ENCODE results near the gene KIF20B. TPM values are rescaled to one million over a fixed set of nuclear protein-coding genes. Genes with fewer than 3 reads are reported as not detected.

Gene KIF20B
- 14.1 and 34.5 TPM in 2 replicates for total RNA-seq (2021)
- Bru-seq, nascent RNA = percentile 88 among the genes with signal in this experiment
- percentile 80 among the genes with signal in this experiment for BruChase-seq, experiment 1, labeled RNA remaining after a 2-hour chase
- percentile 76 among the genes with signal in this experiment for BruChase-seq, experiment 2, labeled RNA remaining after a 6-hour chase
- long read RNA-seq, full-length matches to known transcripts = 10 of 18 reads
- long read RNA-seq, partial matches to known transcripts = 4 of 18 reads
- long read RNA-seq, other reads (novel, unspliced or antisense) = 4 of 18 reads

DNA sequence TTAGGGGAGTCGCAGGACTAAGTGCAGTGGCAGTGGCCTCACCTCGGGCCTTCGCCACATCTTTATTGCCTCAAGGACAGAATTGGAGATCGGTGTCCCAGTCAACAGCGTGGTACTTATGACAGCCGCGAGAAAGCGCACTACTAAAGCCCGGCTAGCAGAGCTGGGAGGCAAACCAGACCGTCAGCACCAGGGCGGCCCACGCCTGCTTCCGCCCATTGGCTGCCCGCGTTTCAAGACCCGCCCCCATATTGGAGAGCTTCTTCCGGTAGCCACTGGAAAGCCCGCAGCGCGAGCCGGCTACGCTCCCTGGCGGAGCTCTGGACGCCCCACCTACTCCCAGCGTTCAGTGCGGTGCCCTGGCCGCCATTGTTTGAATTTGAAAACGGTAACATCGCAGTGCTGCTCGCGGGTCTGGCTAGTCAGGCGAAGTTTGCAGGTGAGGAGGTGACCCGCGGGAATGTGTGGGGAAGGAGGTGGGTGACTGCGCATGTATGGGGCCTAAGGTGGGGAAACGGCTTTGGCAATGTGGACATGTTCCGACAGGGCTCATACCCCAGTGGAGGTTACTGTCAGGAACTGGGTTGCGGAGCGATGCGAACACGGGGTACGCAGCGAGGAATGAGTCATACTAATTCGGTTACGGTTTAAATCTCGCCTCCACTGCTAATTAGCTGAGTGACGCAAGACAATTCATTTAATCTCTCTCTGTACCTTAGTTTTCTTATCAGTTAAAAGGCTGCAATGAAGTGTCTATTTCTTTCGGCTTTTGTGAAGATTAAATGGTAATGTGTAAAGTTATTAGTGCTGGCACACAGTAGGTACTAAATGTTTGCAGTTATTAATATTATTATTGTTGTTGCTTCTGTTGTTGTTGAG lies at the start of gene KIF20B:
TSS of gene KIF20B (plus strand) at position 349 of the 879 bp plus-strand sequence. CDS start 3,705 bp downstream, outside the sequence.
- POLR2A ChIA-PET (ENCODE audit: unreplicated experiment) = interaction anchor here (0.5 to 0.8 kb wide), 9 partner anchors 25 to 1499 kb away, joined by 3 to 8 read pairs (median 4); no protein-coding TSS in a partner anchor
- H3K4me1 ChIP-seq (replicated peaks; ENCODE audit: insufficient read depth) = peaks cover 19% of the 10 kb centered on the region; the same call in 1 of the 2 replicates
- no peaks in the 10 kb centered on the region for H4K20me1 ChIP-seq (ENCODE audit: insufficient read depth)
- 0 out of 2 replicates have a peak, but pooled peaks cover 6% of the 10 kb centered on the region for H3K36me3 ChIP-seq (ENCODE audit: low read depth)
- H3K4me3 ChIP-seq = peak within 1 kb of the TSS; percentile 76
- no peaks in the 10 kb centered on the region for H3K9me2 ChIP-seq (ENCODE audit: insufficient read depth)
- H2AFZ ChIP-seq = peak within 1 kb of the TSS; percentile 90
- TF ChIP-seq EZH2 (IDR thresholded peaks at IDR 0.05; ENCODE audit: low read depth) (no peak), CTCF (conservative IDR thresholded peaks at IDR 0.05) (no peak; the same call in 1 of the 2 replicates)
- peak within 1 kb of the TSS; percentile 52 for H3K27ac ChIP-seq
- DNase-seq = peak; percentile 88 to 91
- peak within 1 kb of the TSS; percentile 93 for H3K4me2 ChIP-seq
- peaks cover 49% of the 10 kb centered on the region for H3K79me2 ChIP-seq (ENCODE audit: low read depth)
- intact Hi-C loops (cut with micrococcal nuclease; ENCODE audit: unreplicated experiment) = loop anchor here (1.0 to 5.0 kb wide), 4 partner anchors 57 to 289 kb away; partner anchors contain the start of gene IFIT5
- H3F3A ChIP-seq (ENCODE audit: insufficient read depth, low read depth) = no peaks in the 10 kb centered on the region
- CTCF ChIA-PET = interaction anchor here (0.6 to 1.0 kb wide), 2 partner anchors 58 to 1943 kb away, joined by 3 read pairs; no protein-coding TSS in a partner anchor
- BruUV-seq (replicated peaks) = no TSS peak
- no peaks in the 10 kb centered on the region for H3K9me3 ChIP-seq (ENCODE audit: insufficient read depth, low read depth)
- H3K27me3 ChIP-seq (ENCODE audit: insufficient read depth, low read depth) = no peaks in the 10 kb centered on the region

DNA sequence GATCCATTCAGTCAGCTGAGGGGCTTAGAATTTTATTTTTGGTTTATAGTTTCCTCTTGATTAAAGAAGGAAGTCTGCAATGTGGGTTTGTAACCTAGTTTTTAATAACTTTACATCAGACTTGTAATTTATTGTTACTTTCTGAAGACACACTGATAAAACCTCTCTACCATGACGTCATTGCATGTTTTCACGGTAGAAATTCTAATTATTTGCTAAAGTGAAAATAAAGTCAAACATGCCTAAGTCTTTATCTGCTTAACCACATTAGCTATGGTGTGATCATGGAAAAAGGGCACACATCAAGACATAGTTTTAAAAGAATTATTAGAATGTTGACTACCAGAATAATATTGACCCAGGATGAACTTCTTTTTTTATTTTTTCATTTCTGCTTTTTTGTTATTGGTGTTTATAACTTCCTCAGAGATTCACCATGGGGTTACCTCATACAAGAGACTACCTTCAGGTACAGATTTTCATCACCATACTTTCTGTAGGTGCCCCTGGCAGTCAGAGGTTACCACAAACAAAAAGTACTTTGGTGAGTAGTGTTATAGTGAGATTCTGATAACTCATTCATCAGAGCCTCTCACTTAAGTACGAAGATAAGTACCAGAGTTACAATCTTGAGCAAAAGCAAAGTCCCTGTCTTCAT lies 49.3 kb upstream of the KIF20B start:
- Histone ChIP-seq H3K36me3 (ENCODE audit: low read depth) (no peaks in the 10 kb centered on the region), H3K4me3 (no peak overlapping the region), H2AFZ (no peak overlapping the region), H3K4me1 (replicated peaks; ENCODE audit: insufficient read depth) (no peaks in the 10 kb centered on the region), H3K9me3 (ENCODE audit: insufficient read depth, low read depth) (no peaks in the 10 kb centered on the region), H3K4me2 (no peak overlapping the region), H3K9me2 (ENCODE audit: insufficient read depth) (no peaks in the 10 kb centered on the region), H3K79me2 (ENCODE audit: low read depth) (no peaks in the 10 kb centered on the region), H3K27ac (no peak overlapping the region), H4K20me1 (ENCODE audit: insufficient read depth) (no peaks in the 10 kb centered on the region), H3K27me3 (ENCODE audit: insufficient read depth, low read depth) (no peaks in the 10 kb centered on the region), H3F3A (ENCODE audit: insufficient read depth, low read depth) (no peaks in the 10 kb centered on the region)
- intact Hi-C loops (cut with micrococcal nuclease; ENCODE audit: unreplicated experiment) = no loop called here
- ChIA-PET POLR2A (ENCODE audit: unreplicated experiment) (no interaction called here), CTCF (no interaction called here)
- TF ChIP-seq CTCF (conservative IDR thresholded peaks at IDR 0.05) (no peak), EZH2 (IDR thresholded peaks at IDR 0.05; ENCODE audit: low read depth) (no peak)
- no peak for DNase-seq
- no TSS peak for BruUV-seq (replicated peaks)

- H4K20me1 ChIP-seq (ENCODE audit: insufficient read depth) = no peaks in the 10 kb centered on the region
- no peak for TF ChIP-seq CTCF (conservative IDR thresholded peaks at IDR 0.05)
- TF ChIP-seq EZH2 (IDR thresholded peaks at IDR 0.05; ENCODE audit: low read depth) = no peak
- H3K9me2 ChIP-seq (ENCODE audit: insufficient read depth) = no peaks in the 10 kb centered on the region
- BruUV-seq (replicated peaks) = no TSS peak
- no peak overlapping the region for H3K27ac ChIP-seq
- no peak overlapping the region for H3K4me3 ChIP-seq
- H3F3A ChIP-seq (ENCODE audit: insufficient read depth, low read depth) = no peaks in the 10 kb centered on the region
- ChIA-PET POLR2A (ENCODE audit: unreplicated experiment) (interaction anchor here (0.7 kb wide), 1 partner anchor 40 kb away, joined by 3 read pairs; no protein-coding TSS in a partner anchor), CTCF (no interaction called here)
- H3K4me2 ChIP-seq = no peak overlapping the region
- no peaks in the 10 kb centered on the region for H3K9me3 ChIP-seq (ENCODE audit: insufficient read depth, low read depth)
- H3K36me3 ChIP-seq (ENCODE audit: low read depth) = no peaks in the 10 kb centered on the region
- H3K27me3 ChIP-seq (ENCODE audit: insufficient read depth, low read depth) = no peaks in the 10 kb centered on the region
- DNase-seq = no peak
- no peaks in the 10 kb centered on the region for H3K79me2 ChIP-seq (ENCODE audit: low read depth)
- H2AFZ ChIP-seq = no peak overlapping the region
- H3K4me1 ChIP-seq (replicated peaks; ENCODE audit: insufficient read depth) = no peaks in the 10 kb centered on the region
- intact Hi-C loops (cut with micrococcal nuclease; ENCODE audit: unreplicated experiment) = no loop called here
Observed at GRCh38 chr10:89652806-89653370, 48.5 kb upstream of the KIF20B start.
